NT2/D1 (cell line): ENCODE data around the gene ZNF107.

Source experiments
- SUZ12 ChIP-seq: IDR thresholded peaks from 2 replicates; pipeline ENCODE4 v1.6.1; 2011; ENCODE audit not compliant: insufficient read length, insufficient read depth; ENCODE audit errors: extremely low read depth
- YY1 ChIP-seq: IDR thresholded peaks from 2 replicates; pipeline ENCODE4 v1.6.1; 2011; ENCODE audit not compliant: insufficient read length, insufficient read depth
- ZNF274 ChIP-seq: IDR thresholded peaks from 2 replicates; pipeline ENCODE4 v1.6.1; 2011; ENCODE audit warnings: mild to moderate bottlenecking, low read depth, low read length

DNA sequence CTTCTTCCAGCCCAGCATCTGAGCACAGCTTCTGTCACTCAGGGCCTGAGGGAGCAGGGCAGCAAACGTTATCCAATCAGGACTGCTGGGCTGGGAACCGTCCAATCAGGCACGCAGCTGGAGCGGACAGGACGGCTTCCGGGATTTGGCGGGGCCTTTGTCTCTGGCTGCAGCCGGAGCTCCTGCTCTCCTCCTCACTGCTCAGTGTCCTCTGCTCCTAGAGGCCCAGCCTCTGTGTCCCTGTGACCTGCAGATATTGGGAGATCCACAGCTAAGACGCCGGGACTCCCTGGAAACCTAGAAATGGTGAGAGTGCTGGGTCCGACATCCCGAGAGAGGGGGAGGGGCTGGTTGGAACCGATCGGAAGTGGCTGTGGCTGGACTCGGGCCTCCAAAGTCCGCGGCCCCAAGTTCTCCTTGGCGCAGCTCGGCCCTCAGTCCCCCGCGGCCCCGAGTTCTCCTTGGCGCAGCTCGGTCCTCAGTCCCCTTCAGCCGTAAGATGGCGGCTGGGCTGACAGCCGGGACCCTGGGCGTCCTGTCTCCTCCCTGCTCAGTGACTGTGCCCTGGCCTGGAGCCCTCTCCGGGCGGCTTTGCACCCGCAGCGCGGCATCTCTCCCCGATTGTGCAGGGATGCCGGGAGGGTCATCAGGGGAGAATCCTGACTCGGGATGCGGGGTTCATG is at the start of gene ZNF107:
- TF ChIP-seq YY1 (no peak), SUZ12 (no peak), ZNF274 (no peak)
